ENCODE measurements around the gene PPT2. TPM values are rescaled to one million over a fixed set of nuclear protein-coding genes. Genes with fewer than 3 reads are reported as not detected.

PPT2 gene
- polyA plus RNA-seq, 4 donors: 3.1 to 26.5 (median 10.3) TPM

- H3K9me3 ChIP-seq (ENCODE audit: control insufficient read depth in 2 of 2, insufficient read depth in 1 of 2, low read depth in 1 of 2, low read length in 1 of 2): no peaks in the 10 kb centered on the region
- H3K36me3 ChIP-seq (ENCODE audit: control insufficient read depth in 3 of 3, insufficient read depth in 2 of 3, low read depth in 1 of 3, low read length in 3 of 3): peaks cover 0 to 5% (median 0%) of the 10 kb centered on the region in 3 donors
- no peak overlapping the region for H3K27ac ChIP-seq (ENCODE audit: low read depth in 1 of 3, low read length in 2 of 3)
- no peak for FAIRE-seq
- H3K4me1 ChIP-seq (ENCODE audit: control insufficient read depth in 3 of 3, insufficient read depth in 2 of 3, low read depth in 1 of 3, low read length in 2 of 3): peaks cover 0 to 29% (median 0%) of the 10 kb centered on the region in 3 donors
- H3K4me3 ChIP-seq (ENCODE audit: low read depth in 1 of 3, low read length in 3 of 3): no peak overlapping the region
- WGBS, 3 donors: 83 to 86% (median 85%) methylated on average over 1 of the region's 1 CpG
- peaks cover 0 to 19% (median 2%) of the 10 kb centered on the region in 3 donors for H3K27me3 ChIP-seq (ENCODE audit: control insufficient read depth in 3 of 3, insufficient read depth in 3 of 3, low read length in 3 of 3)
- DNase-seq: peak in 1 of 2 donors; percentile 26
Measured at GRCh38 chr6:32146287-32146686, 7.7 kb upstream of the PPT2 start.

GRCh38 chr6:32146687-32147086, 7.3 kb upstream of the PPT2 start:
- H3K9me3 ChIP-seq (ENCODE audit: control insufficient read depth in 2 of 2, insufficient read depth in 1 of 2, low read depth in 1 of 2, low read length in 1 of 2): no peaks in the 10 kb centered on the region
- WGBS, 3 donors: 57 to 66% (median 66%) methylated on average over 4 of the region's 4 CpGs

GRCh38 chr6:32147401-32148132, 6.4 kb upstream of the PPT2 start:
- DNase-seq: no peak
- peaks cover 0 to 28% (median 0%) of the 10 kb centered on the region in 3 donors for H3K4me1 ChIP-seq (ENCODE audit: control insufficient read depth in 3 of 3, insufficient read depth in 2 of 3, low read depth in 1 of 3, low read length in 2 of 3)
- no peak for FAIRE-seq
- H3K27ac ChIP-seq (ENCODE audit: low read depth in 1 of 3, low read length in 2 of 3): no peak overlapping the region
- peak overlapping the region in 1 of 3 donors; percentile 70 for H3K4me3 ChIP-seq (ENCODE audit: low read depth in 1 of 3, low read length in 3 of 3)
- peaks cover 0 to 19% (median 2%) of the 10 kb centered on the region in 3 donors for H3K27me3 ChIP-seq (ENCODE audit: control insufficient read depth in 3 of 3, insufficient read depth in 3 of 3, low read length in 3 of 3)
- WGBS, 3 donors: 83 to 92% (median 89%) methylated on average over 4 of the region's 4 CpGs
- H3K9me3 ChIP-seq (ENCODE audit: control insufficient read depth in 2 of 2, insufficient read depth in 1 of 2, low read depth in 1 of 2, low read length in 1 of 2): no peaks in the 10 kb centered on the region
- peaks cover 0 to 5% (median 0%) of the 10 kb centered on the region in 3 donors for H3K36me3 ChIP-seq (ENCODE audit: control insufficient read depth in 3 of 3, insufficient read depth in 2 of 3, low read depth in 1 of 3, low read length in 3 of 3)

More at GRCh38 chr6:32146687-32147086, 7.3 kb upstream of the PPT2 start:
- Histone ChIP-seq H3K27ac (ENCODE audit: low read depth in 1 of 3, low read length in 2 of 3) (no peak overlapping the region), H3K36me3 (ENCODE audit: control insufficient read depth in 3 of 3, insufficient read depth in 2 of 3, low read depth in 1 of 3, low read length in 3 of 3) (peaks cover 0 to 5% (median 0%) of the 10 kb centered on the region in 3 donors), H3K4me3 (ENCODE audit: low read depth in 1 of 3, low read length in 3 of 3) (no peak overlapping the region), H3K4me1 (ENCODE audit: control insufficient read depth in 3 of 3, insufficient read depth in 2 of 3, low read depth in 1 of 3, low read length in 2 of 3) (peaks cover 0 to 30% (median 0%) of the 10 kb centered on the region in 3 donors), H3K27me3 (ENCODE audit: control insufficient read depth in 3 of 3, insufficient read depth in 3 of 3, low read length in 3 of 3) (peaks cover 0 to 19% (median 2%) of the 10 kb centered on the region in 3 donors)
- no peak for DNase-seq
- FAIRE-seq: no peak

- Histone ChIP-seq H3K4me3 (ENCODE audit: low read depth in 1 of 3, low read length in 3 of 3) (peak overlapping the region in 2 of 3 donors; percentile 31 to 70), H3K4me1 (ENCODE audit: control insufficient read depth in 3 of 3, insufficient read depth in 2 of 3, low read depth in 1 of 3, low read length in 2 of 3) (peaks cover 0 to 37% (median 0%) of the 10 kb centered on the region in 3 donors), H3K9me3 (ENCODE audit: control insufficient read depth in 2 of 2, insufficient read depth in 1 of 2, low read depth in 1 of 2, low read length in 1 of 2) (no peaks in the 10 kb centered on the region), H3K27me3 (ENCODE audit: control insufficient read depth in 3 of 3, insufficient read depth in 3 of 3, low read length in 3 of 3) (peaks cover 0 to 19% (median 2%) of the 10 kb centered on the region in 3 donors), H3K27ac (ENCODE audit: low read depth in 1 of 3, low read length in 2 of 3) (no peak overlapping the region), H3K36me3 (ENCODE audit: control insufficient read depth in 3 of 3, insufficient read depth in 2 of 3, low read depth in 1 of 3, low read length in 3 of 3) (peaks cover 0 to 5% (median 0%) of the 10 kb centered on the region in 3 donors)
- 14 to 36% (median 31%) methylated on average over 39 of the region's 39 CpGs for WGBS, 3 donors
- DNase-seq: peak; percentile 86 to 89
- FAIRE-seq: no peak
Measured at GRCh38 chr6:32148289-32149091, 5.5 kb upstream of the PPT2 start.

GRCh38 chr6:32149092-32149755, 4.7 kb upstream of the PPT2 start:
- Histone ChIP-seq H3K4me3 (ENCODE audit: low read depth in 1 of 3, low read length in 3 of 3) (peak overlapping the region in 2 of 3 donors; percentile 31 to 70), H3K36me3 (ENCODE audit: control insufficient read depth in 3 of 3, insufficient read depth in 2 of 3, low read depth in 1 of 3, low read length in 3 of 3) (peaks cover 0 to 5% (median 0%) of the 10 kb centered on the region in 3 donors), H3K9me3 (ENCODE audit: control insufficient read depth in 2 of 2, insufficient read depth in 1 of 2, low read depth in 1 of 2, low read length in 1 of 2) (no peaks in the 10 kb centered on the region), H3K4me1 (ENCODE audit: control insufficient read depth in 3 of 3, insufficient read depth in 2 of 3, low read depth in 1 of 3, low read length in 2 of 3) (peaks cover 0 to 33% (median 0%) of the 10 kb centered on the region in 3 donors), H3K27me3 (ENCODE audit: control insufficient read depth in 3 of 3, insufficient read depth in 3 of 3, low read length in 3 of 3) (peaks cover 0 to 19% (median 2%) of the 10 kb centered on the region in 3 donors), H3K27ac (ENCODE audit: low read depth in 1 of 3, low read length in 2 of 3) (no peak overlapping the region)
- FAIRE-seq: no peak
- WGBS, 3 donors: 61 to 65% (median 63%) methylated on average over 46 to 47 of the region's 47 CpGs
- DNase-seq: no peak

- H3K27me3 ChIP-seq (ENCODE audit: control insufficient read depth in 3 of 3, insufficient read depth in 3 of 3, low read length in 3 of 3): peaks cover 0 to 19% (median 2%) of the 10 kb centered on the region in 3 donors
- no peak overlapping the region for H3K4me3 ChIP-seq (ENCODE audit: low read depth in 1 of 3, low read length in 3 of 3)
- H3K4me1 ChIP-seq (ENCODE audit: control insufficient read depth in 3 of 3, insufficient read depth in 2 of 3, low read depth in 1 of 3, low read length in 2 of 3): peaks cover 0 to 38% (median 4%) of the 10 kb centered on the region in 3 donors
- no peaks in the 10 kb centered on the region for H3K9me3 ChIP-seq (ENCODE audit: control insufficient read depth in 2 of 2, insufficient read depth in 1 of 2, low read depth in 1 of 2, low read length in 1 of 2)
- H3K36me3 ChIP-seq (ENCODE audit: control insufficient read depth in 3 of 3, insufficient read depth in 2 of 3, low read depth in 1 of 3, low read length in 3 of 3): peaks cover 0 to 8% (median 0%) of the 10 kb centered on the region in 3 donors
- DNase-seq (no peak), FAIRE-seq (no peak)
- H3K27ac ChIP-seq (ENCODE audit: low read depth in 1 of 3, low read length in 2 of 3): no peak overlapping the region
- 51 to 79% (median 66%) methylated on average over 43 to 55 of the region's 55 CpGs for WGBS, 3 donors
Measured at GRCh38 chr6:32149932-32150870, 3.7 kb upstream of the PPT2 start.

GRCh38 chr6:32151181-32151862, 2.6 kb upstream of the PPT2 start:
- FAIRE-seq (no peak), DNase-seq (peak in 1 of 2 donors; percentile 23)
- Histone ChIP-seq H3K4me3 (ENCODE audit: low read depth in 1 of 3, low read length in 3 of 3) (peak overlapping the region in 2 of 3 donors; percentile 3 to 22), H3K27ac (ENCODE audit: low read depth in 1 of 3, low read length in 2 of 3) (peak overlapping the region in 1 of 3 donors; percentile 31), H3K27me3 (ENCODE audit: control insufficient read depth in 3 of 3, insufficient read depth in 3 of 3, low read length in 3 of 3) (peaks cover 0 to 16% (median 2%) of the 10 kb centered on the region in 3 donors), H3K36me3 (ENCODE audit: control insufficient read depth in 3 of 3, insufficient read depth in 2 of 3, low read depth in 1 of 3, low read length in 3 of 3) (peaks cover 0 to 16% (median 0%) of the 10 kb centered on the region in 3 donors), H3K4me1 (ENCODE audit: control insufficient read depth in 3 of 3, insufficient read depth in 2 of 3, low read depth in 1 of 3, low read length in 2 of 3) (peaks cover 0 to 44% (median 4%) of the 10 kb centered on the region in 3 donors), H3K9me3 (ENCODE audit: control insufficient read depth in 2 of 2, insufficient read depth in 1 of 2, low read depth in 1 of 2, low read length in 1 of 2) (no peaks in the 10 kb centered on the region)
- WGBS, 3 donors: 54 to 84% (median 72%) methylated on average over 8 of the region's 8 CpGs
